H1 (cell line): ENCODE data around the gene COL4A2. TPM values are rescaled to one million over a fixed set of nuclear protein-coding genes. Genes with fewer than 3 reads are reported as not detected.

Experiments used
- CTCF ChIA-PET: fragments of 300-600 bp; sonication (Branson Sonifier 250); formaldehyde crosslinking; loops from one replicate; lab custom pipeline; 2021; ENCODE audit not compliant: partially characterized antibody; lab: Charles Lee
- POLR2A ChIA-PET: fragments of 300-600 bp; sonication (Branson Sonifier 250); formaldehyde crosslinking; loops from one replicate; lab custom pipeline; 2021; ENCODE audit warnings: inconsistent platforms; ENCODE audit not compliant: partially characterized antibody; lab: Charles Lee
- DNase-seq, 2 experiments: peaks; one replicate each; pipeline versions ENCODE4 v3.0.0 to v3.0.0-alpha.2; 2010 to 2022; ENCODE audit warnings: low spot score in 2 of 2, low read depth in 1 of 2, mixed read lengths in 1 of 2
- FAIRE-seq: peaks from 2 replicates; lab custom pipeline; 2011; peaks lifted over from hg19 to GRCh38; lab: Jason Lieb, UNC
- H2AFZ ChIP-seq: 2 replicates; pipeline ENCODE4 v1.8.1; 2012; ENCODE audit warnings: low read length, inconsistent platforms
- H2AK5ac ChIP-seq: 2 replicates; pipeline ENCODE4 v1.6.1; 2013; ENCODE audit warnings: low read depth, low read length
- H2BK120ac ChIP-seq: replicated peaks from 2 replicates; pipeline ENCODE3; 2013; ENCODE audit warnings: low read depth, low read length, inconsistent platforms
- H2BK12ac ChIP-seq: 2 replicates; pipeline ENCODE4 v1.6.1; 2013; ENCODE audit warnings: low read depth, low read length
- H2BK15ac ChIP-seq: 2 replicates; pipeline ENCODE4 v1.6.1; 2013; ENCODE audit warnings: low read length
- H2BK20ac ChIP-seq: 2 replicates; pipeline ENCODE4 v1.6.1; 2013; ENCODE audit warnings: low read length
- H2BK5ac ChIP-seq: 2 replicates; pipeline ENCODE4 v1.6.1; 2013; ENCODE audit warnings: low read depth, low read length
- H3K14ac ChIP-seq: 2 replicates; pipeline ENCODE4 v1.6.1; 2013; ENCODE audit warnings: inconsistent platforms; ENCODE audit not compliant: insufficient read length
- H3K18ac ChIP-seq: 2 replicates; pipeline ENCODE4 v1.6.1; 2013; ENCODE audit warnings: low read length; ENCODE audit errors: extremely low read depth
- H3K23ac ChIP-seq: 2 replicates; pipeline ENCODE4 v1.6.1; 2013; ENCODE audit warnings: inconsistent platforms; ENCODE audit not compliant: insufficient read length
- H3K23me2 ChIP-seq: 2 replicates; pipeline ENCODE4 v1.6.1; 2013; ENCODE audit warnings: low read depth, low read length
- H3K27ac ChIP-seq: 2 replicates; pipeline ENCODE4 v1.6.1; 2011; ENCODE audit warnings: low read depth, low read length, inconsistent platforms
- H3K27me3 ChIP-seq, 4 experiments: replicated peaks in 1 of 4; 1 replicate in 1 of 4; 2 replicates in 3 of 4; pipeline versions ENCODE4 v1.6.1 to v1.8.1; 2011 to 2013; ENCODE audit warnings: low read length in 3 of 4, mild to moderate bottlenecking in 3 of 4, inconsistent platforms in 2 of 4, mixed read lengths in 2 of 4, moderate library complexity in 1 of 4; ENCODE audit not compliant: control insufficient read depth in 3 of 4, insufficient read depth in 3 of 4; ENCODE audit errors: extremely low read depth in 1 of 4
- H3K36me3 ChIP-seq, 4 experiments: 2 replicates each; pipeline versions ENCODE4 v1.6.1 to v1.8.1; 2011 to 2013; ENCODE audit warnings: mild to moderate bottlenecking in 4 of 4, low read length in 3 of 4, moderate library complexity in 2 of 4, control low read depth in 1 of 4, inconsistent platforms in 1 of 4; ENCODE audit not compliant: insufficient read depth in 4 of 4, control insufficient read depth in 2 of 4
- H3K4ac ChIP-seq: replicated peaks from 2 replicates; pipeline ENCODE3; 2013; ENCODE audit warnings: low read length, low read depth, mixed read lengths, inconsistent platforms; ENCODE audit not compliant: insufficient read length
- H3K4me1 ChIP-seq, 4 experiments: replicated peaks in 1 of 4; 1 replicate in 1 of 4; 2 replicates in 3 of 4; pipeline versions ENCODE4 v1.6.1 to v1.8.1; 2011 to 2013; ENCODE audit warnings: low read length in 3 of 4, inconsistent platforms in 2 of 4, mixed read lengths in 1 of 4; ENCODE audit not compliant: insufficient read depth in 4 of 4, control insufficient read depth in 3 of 4
- H3K4me2 ChIP-seq, 2 experiments: 2 replicates each; pipeline versions ENCODE4 v1.6.1 to v1.8.1; 2011 to 2013; ENCODE audit warnings: low read depth in 2 of 2, low read length in 2 of 2, control low read depth in 1 of 2, inconsistent platforms in 1 of 2, mild to moderate bottlenecking in 1 of 2; ENCODE audit not compliant: insufficient read depth in 1 of 2
- H3K4me3 ChIP-seq, 4 experiments: fragments of 200-600, 300-600 bp in 1 of 4; sonication (generic), shearing (Covaris generic), sonication (Bioruptor Twin) in 1 of 4; 2 replicates each; pipeline versions ENCODE4 v1.5.1 to v1.8.1; 2011 to 2016; ENCODE audit warnings: low read length in 4 of 4, low read depth in 3 of 4, control low read depth in 2 of 4, inconsistent platforms in 2 of 4, mild to moderate bottlenecking in 2 of 4, mixed read lengths in 1 of 4, moderate library complexity in 1 of 4; ENCODE audit not compliant: insufficient read depth in 2 of 4; ENCODE audit errors: extremely low read depth in 1 of 4
- H3K56ac ChIP-seq: replicated peaks from 2 replicates; pipeline ENCODE3; 2013; ENCODE audit warnings: low read depth, mild to moderate bottlenecking, mixed read lengths, low read length, inconsistent platforms; ENCODE audit not compliant: insufficient read length
- H3K79me1 ChIP-seq: 2 replicates; pipeline ENCODE4 v1.6.1; 2013; ENCODE audit warnings: low read depth, low read length, control low read depth
- H3K79me2 ChIP-seq, 2 experiments: 2 replicates each; pipeline versions ENCODE4 v1.6.1 to v1.8.1; 2012 to 2013; ENCODE audit warnings: low read length in 2 of 2, mild to moderate bottlenecking in 2 of 2, inconsistent platforms in 1 of 2; ENCODE audit not compliant: insufficient read depth in 2 of 2, control insufficient read depth in 1 of 2
- H3K9ac ChIP-seq, 4 experiments: replicated peaks in 1 of 4; 1 replicate in 1 of 4; 2 replicates in 3 of 4; pipeline versions ENCODE4 v1.6.1 to v1.8.1; 2011 to 2013; ENCODE audit warnings: low read depth in 3 of 4, low read length in 3 of 4, control low read depth in 2 of 4, mild to moderate bottlenecking in 2 of 4, moderate library complexity in 2 of 4, inconsistent platforms in 1 of 4; ENCODE audit errors: extremely low read depth in 1 of 4
- H3K9me3 ChIP-seq, 2 experiments: 2 replicates each; pipeline versions ENCODE4 v1.6.1 to v1.8.1; 2012 to 2013; ENCODE audit warnings: mild to moderate bottlenecking in 2 of 2, moderate library complexity in 2 of 2, control low read depth in 1 of 2, inconsistent platforms in 1 of 2, low read depth in 1 of 2, low read length in 1 of 2, mixed read lengths in 1 of 2; ENCODE audit not compliant: insufficient read depth in 2 of 2
- H4K20me1 ChIP-seq, 2 experiments: replicated peaks in 1 of 2; 2 replicates each; pipeline versions ENCODE3 to v1.8.1; 2011 to 2013; ENCODE audit warnings: inconsistent platforms in 2 of 2, low read length in 2 of 2, mild to moderate bottlenecking in 1 of 2; ENCODE audit not compliant: insufficient read depth in 2 of 2, control insufficient read depth in 1 of 2
- H4K5ac ChIP-seq: 2 replicates; pipeline ENCODE4 v1.6.1; 2013; ENCODE audit warnings: low read length, low read depth, mixed read lengths, inconsistent platforms; ENCODE audit not compliant: insufficient read length
- H4K8ac ChIP-seq: 2 replicates; pipeline ENCODE4 v1.8.0; 2013; ENCODE audit warnings: mild to moderate bottlenecking, moderate library complexity, low read length, inconsistent platforms; ENCODE audit not compliant: insufficient read depth; ENCODE audit errors: extremely low read depth
- H4K91ac ChIP-seq: replicated peaks from 2 replicates; pipeline ENCODE3; 2013; ENCODE audit warnings: low read length, mixed read lengths, inconsistent platforms; ENCODE audit not compliant: insufficient read length
- BCL11A ChIP-seq, 2 experiments: IDR thresholded peaks; one replicate each; pipeline ENCODE4 v1.6.1; 2011; ENCODE audit warnings: low read depth in 2 of 2, low read length in 2 of 2, mild to moderate bottlenecking in 2 of 2
- CBX5 ChIP-seq: fragments of 300-800, 300-1000 bp; sonication (generic); IDR thresholded peaks from 2 replicates; pipeline ENCODE4 v1.7.1; 2016; ENCODE audit warnings: antibody characterized with exemption, low read length, low read depth
- CEBPB ChIP-seq: IDR thresholded peaks from 2 replicates; pipeline ENCODE4 v1.6.1; 2012; ENCODE audit warnings: low read depth, low read length
- CHD2 ChIP-seq: IDR thresholded peaks from 2 replicates; pipeline ENCODE4 v1.6.1; 2012; ENCODE audit warnings: low read length, improper control_type of control experiment
- FOSL1 ChIP-seq: IDR thresholded peaks from 2 replicates; pipeline ENCODE4 v1.6.1; 2011; ENCODE audit warnings: mild to moderate bottlenecking, low read depth, low read length, moderate library complexity; ENCODE audit not compliant: insufficient read depth
- JUN ChIP-seq: IDR thresholded peaks from 2 replicates; pipeline ENCODE4 v1.6.1; 2011; ENCODE audit warnings: low read depth, mild to moderate bottlenecking, improper control_type of control experiment, low read length
- JUND ChIP-seq: IDR thresholded peaks from 2 replicates; pipeline ENCODE4 v1.6.1; 2011; ENCODE audit warnings: mild to moderate bottlenecking, improper control_type of control experiment, low read length
- KDM1A ChIP-seq: fragments of 200-600, 300-600 bp; sonication (generic); IDR thresholded peaks from 2 replicates; pipeline ENCODE4 v1.7.1; 2016; ENCODE audit warnings: mild to moderate bottlenecking, low read length, borderline replicate concordance
- KDM5A ChIP-seq: fragments of 200-600 bp; IDR thresholded peaks from 2 replicates; pipeline ENCODE4 v1.7.1; 2012; ENCODE audit warnings: mild to moderate bottlenecking, low read length, inconsistent platforms, mixed read lengths
- MAFK ChIP-seq: IDR thresholded peaks from 2 replicates; pipeline ENCODE4 v1.6.1; 2012; ENCODE audit warnings: low read depth, mild to moderate bottlenecking, improper control_type of control experiment, low read length
- POLR2AphosphoS5 ChIP-seq: IDR thresholded peaks from 2 replicates; pipeline ENCODE4 v1.6.1; 2011; ENCODE audit warnings: low read depth, low read length
- SP1 ChIP-seq: IDR thresholded peaks from 2 replicates; pipeline ENCODE4 v1.6.1; 2011; ENCODE audit warnings: low read depth, low read length
- SP4 ChIP-seq: IDR thresholded peaks from 2 replicates; pipeline ENCODE4 v1.6.1; 2012; ENCODE audit warnings: low read length, inconsistent platforms
- SRF ChIP-seq: IDR thresholded peaks from 2 replicates; pipeline ENCODE4 v1.6.1; 2011; ENCODE audit warnings: mild to moderate bottlenecking, low read depth, low read length, moderate library complexity
- TAF1 ChIP-seq: IDR thresholded peaks from 2 replicates; pipeline ENCODE4 v1.6.1; 2011; ENCODE audit warnings: mild to moderate bottlenecking, low read depth, low read length
- TCF12 ChIP-seq: IDR thresholded peaks from 2 replicates; pipeline ENCODE4 v1.6.1; 2011; ENCODE audit warnings: low read depth, mild to moderate bottlenecking, low read length
- ZNF274 ChIP-seq: IDR thresholded peaks from 2 replicates; pipeline ENCODE4 v1.7.0; 2012; ENCODE audit warnings: low read length, borderline replicate concordance; ENCODE audit errors: extremely low read depth
- WGBS, 2 experiments: shearing (Covaris generic) in 1 of 2; methylation state at CpG; one replicate each; pipeline versions ENCODE4 v1.1.6 to v1.1.7; 2013 to 2015; ENCODE audit warnings: low lambda C conversion rate in 2 of 2, mixed read lengths in 2 of 2, inconsistent platforms in 1 of 2, low coverage in 1 of 2, missing lambda C conversion rate in 1 of 2; ENCODE audit not compliant: insufficient replicate concordance in 2 of 2, insufficient coverage in 1 of 2, insufficient read length in 1 of 2; ENCODE audit errors: extremely low coverage in 1 of 2, missing lambda C conversion rate in 1 of 2; 5-methylcytosine and 5-hydroxymethylcytosine counted together
- polyA plus RNA-seq, 7 experiments: library from polyadenylated mRNA; depleted of rRNA in 3 of 7; stranded (reverse) in 5 of 7; unstranded in 2 of 7; fragments of >200 nt in 5 of 7; fragments of 200-250 nt in 2 of 7; gene quantifications; 1 replicate in 5 of 7; 2 replicates in 1 of 7; 4 replicates in 1 of 7; pipeline versions ENCODE4 v1.2.1 to v1.2.3, GENCODE V29; 2011 to 2013; ENCODE audit warnings: missing spikeins in 2 of 7, mixed read lengths in 2 of 7
- total RNA-seq: library from RNA; stranded (reverse); fragmentation: NEBNext Ultra II Directional; extraction: Animal tissue kit (Norgen Biotek cat#: 25700); gene quantifications from 2 replicates; pipeline ENCODE4 v1.2.1, GENCODE V29; 2021

The COL4A2 gene
- total and polyA plus RNA-seq, 2 of the 8 experiments (the other 6 are each of a cell fraction or from before 2014, with no cell fraction given): 80.4 to 87.3 TPM

DNA sequence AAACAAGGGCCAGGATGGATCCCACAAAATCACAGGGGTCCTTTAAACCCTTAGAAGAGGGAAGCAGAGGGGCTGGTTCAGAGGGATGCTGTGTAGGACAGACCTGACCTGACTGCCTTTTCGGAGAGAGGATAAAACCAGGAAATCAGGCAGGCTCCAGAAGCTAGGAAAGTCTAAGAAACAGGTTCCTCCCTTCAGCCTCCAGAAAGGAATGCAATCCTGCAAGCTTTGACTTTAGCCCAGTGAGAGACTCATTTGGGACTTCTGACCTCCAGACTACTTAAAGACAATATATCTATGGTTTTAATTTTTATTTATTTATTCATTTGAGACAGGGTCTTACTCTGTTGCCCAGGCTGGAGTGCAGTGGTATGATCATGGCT, 249.1 kb downstream of the COL4A2 start:
- POLR2A ChIA-PET: interaction anchor here (1.3 to 1.9 kb wide), 2 partner anchors 16 to 24 kb away, joined by 3 to 8 read pairs; no protein-coding TSS in a partner anchor
- no peak for TF ChIP-seq CEBPB
- no peak for TF ChIP-seq SP4
- TF ChIP-seq JUND: no peak
- no peak for TF ChIP-seq SRF
- no peak for TF ChIP-seq MAFK
- no peak for TF ChIP-seq CHD2
- no peak for TF ChIP-seq TCF12
- no peak for TF ChIP-seq POLR2AphosphoS5
- no peak for TF ChIP-seq BCL11A (IDR thresholded peaks at IDR 0.05; ENCODE audit: low read depth in 2 of 2, low read length in 2 of 2)
- no peak for TF ChIP-seq KDM1A
- no peak for TF ChIP-seq ZNF274
- TF ChIP-seq SP1: no peak
- TF ChIP-seq CBX5: no peak
- TF ChIP-seq JUN: no peak
- TF ChIP-seq KDM5A: no peak
- TF ChIP-seq TAF1: no peak
- no peak for TF ChIP-seq FOSL1

More for the DNA sequence above, 249.1 kb downstream of the COL4A2 start:
- H3K4me1 ChIP-seq: peaks cover 0 to 8% (median 6%) of the 10 kb centered on the region in 4 experiments; a peak in 5 of 7 replicates
- H3K27me3 ChIP-seq: no peaks in the 10 kb centered on the region
- no peak overlapping the region for H3K27ac ChIP-seq
- H2BK5ac ChIP-seq: 0 out of 2 replicates have a peak overlapping the region, but pooled peaks have one; percentile 6
- FAIRE-seq (no peak), DNase-seq (no peak)
- H4K20me1 ChIP-seq: peaks cover 0 to 7% of the 10 kb centered on the region in 2 experiments
- H2BK12ac ChIP-seq: 0 out of 2 replicates have a peak overlapping the region, but pooled peaks have one; percentile 63
- H3K9me3 ChIP-seq: no peaks in the 10 kb centered on the region
- peaks cover 34% of the 10 kb centered on the region for H3K79me1 ChIP-seq
- H2AFZ ChIP-seq: no peak overlapping the region
- H3K4ac ChIP-seq: no peak overlapping the region
- H2BK20ac ChIP-seq: no peak overlapping the region
- H2AK5ac ChIP-seq: no peak overlapping the region
- H3K18ac ChIP-seq: no peak overlapping the region
- 100% methylated on average over 1 of the region's 1 CpG; no CpG with 5 or more reads in 1 of the 2 experiments for WGBS, 2 experiments
- no peak overlapping the region for H2BK120ac ChIP-seq
- no peak overlapping the region for H3K4me2 ChIP-seq
- no peak overlapping the region for H3K14ac ChIP-seq
- H4K91ac ChIP-seq: no peak overlapping the region
- H4K5ac ChIP-seq: no peak overlapping the region
- peaks cover 10% of the 10 kb centered on the region for H3K23me2 ChIP-seq
- no peak overlapping the region for H3K56ac ChIP-seq
- no peaks in the 10 kb centered on the region; a peak in 3 of 8 replicates for H3K36me3 ChIP-seq
- no peak overlapping the region for H3K23ac ChIP-seq
- peaks cover 7 to 68% of the 10 kb centered on the region in 2 experiments for H3K79me2 ChIP-seq
- CTCF ChIA-PET: interaction anchor here (0.6 to 1.6 kb wide), 4 partner anchors 15 to 100 kb away, joined by 3 to 4 read pairs (median 3); no protein-coding TSS in a partner anchor
- no peak overlapping the region for H2BK15ac ChIP-seq
- H3K9ac ChIP-seq: no peak overlapping the region
- H3K4me3 ChIP-seq: no peak overlapping the region
- no peak overlapping the region for H4K8ac ChIP-seq
